Measurements from ENCODE around the gene COX7A2.

Gene COX7A2

GRCh38 chr6:75221116-75221515 lies 22.5 kb downstream of the COX7A2 start:
- Mint-ChIP-seq H3K36me3 (ENCODE audit: low read depth) (no peaks in the 10 kb centered on the region), H3K27me3 (ENCODE audit: low read depth) (peaks cover 16% of the 10 kb centered on the region), H3K4me1 (ENCODE audit: low read depth) (peaks cover 1% of the 10 kb centered on the region), H3K27ac (no peak overlapping the region), H3K9me3 (no peaks in the 10 kb centered on the region), H3K4me3 (no peak overlapping the region)
- DNase-seq (ENCODE audit: low spot score): no peak

- Mint-ChIP-seq H3K4me1 (ENCODE audit: low read depth) (peaks cover 1% of the 10 kb centered on the region), H3K4me3 (no peak overlapping the region), H3K27me3 (ENCODE audit: low read depth) (peaks cover 16% of the 10 kb centered on the region), H3K9me3 (no peaks in the 10 kb centered on the region), H3K36me3 (ENCODE audit: low read depth) (no peaks in the 10 kb centered on the region), H3K27ac (no peak overlapping the region)
- no peak for DNase-seq (ENCODE audit: low spot score)
These were observed 23.2 kb downstream of the COX7A2 start for GRCh38 chr6:75220357-75220756.

- DNase-seq (ENCODE audit: low spot score): no peak
- H3K27me3 Mint-ChIP-seq (ENCODE audit: low read depth): peaks cover 16% of the 10 kb centered on the region
- no peak overlapping the region for H3K4me3 Mint-ChIP-seq
- no peaks in the 10 kb centered on the region for H3K36me3 Mint-ChIP-seq (ENCODE audit: low read depth)
- no peaks in the 10 kb centered on the region for H3K9me3 Mint-ChIP-seq
- no peak overlapping the region for H3K27ac Mint-ChIP-seq
- peaks cover 1% of the 10 kb centered on the region for H3K4me1 Mint-ChIP-seq (ENCODE audit: low read depth)
These were observed 24.3 kb downstream of the COX7A2 start for GRCh38 chr6:75219263-75219662.

GRCh38 chr6:75217193-75217592 lies 26.4 kb downstream of the COX7A2 start:
- no peaks in the 10 kb centered on the region for H3K9me3 Mint-ChIP-seq
- H3K27me3 Mint-ChIP-seq (ENCODE audit: low read depth): peaks cover 25% of the 10 kb centered on the region
- no peaks in the 10 kb centered on the region for H3K36me3 Mint-ChIP-seq (ENCODE audit: low read depth)
- no peak overlapping the region for H3K4me3 Mint-ChIP-seq
- H3K4me1 Mint-ChIP-seq (ENCODE audit: low read depth): peaks cover 1% of the 10 kb centered on the region
- H3K27ac Mint-ChIP-seq: no peak overlapping the region
- DNase-seq (ENCODE audit: low spot score): no peak

- Mint-ChIP-seq H3K9me3 (no peaks in the 10 kb centered on the region), H3K4me1 (ENCODE audit: low read depth) (peaks cover 1% of the 10 kb centered on the region), H3K36me3 (ENCODE audit: low read depth) (no peaks in the 10 kb centered on the region), H3K27me3 (ENCODE audit: low read depth) (peaks cover 30% of the 10 kb centered on the region), H3K4me3 (no peak overlapping the region), H3K27ac (no peak overlapping the region)
- DNase-seq (ENCODE audit: low spot score): no peak
These were observed 28.3 kb downstream of the COX7A2 start for GRCh38 chr6:75215291-75215690.

- Mint-ChIP-seq H3K4me3 (no peak overlapping the region), H3K27me3 (ENCODE audit: low read depth) (peaks cover 31% of the 10 kb centered on the region), H3K9me3 (no peaks in the 10 kb centered on the region), H3K4me1 (ENCODE audit: low read depth) (peaks cover 6% of the 10 kb centered on the region), H3K36me3 (ENCODE audit: low read depth) (no peaks in the 10 kb centered on the region), H3K27ac (no peak overlapping the region)
- DNase-seq (ENCODE audit: low spot score): no peak
These were observed 29.9 kb downstream of the COX7A2 start for GRCh38 chr6:75213732-75214131.

- Mint-ChIP-seq H3K27ac (no peak overlapping the region), H3K4me3 (no peak overlapping the region), H3K4me1 (ENCODE audit: low read depth) (peaks cover 11% of the 10 kb centered on the region), H3K27me3 (ENCODE audit: low read depth) (peaks cover 35% of the 10 kb centered on the region), H3K36me3 (ENCODE audit: low read depth) (no peaks in the 10 kb centered on the region), H3K9me3 (no peaks in the 10 kb centered on the region)
- no peak for DNase-seq (ENCODE audit: low spot score)
These were observed 30.5 kb downstream of the COX7A2 start for GRCh38 chr6:75213112-75213511.

GRCh38 chr6:75211920-75212590 lies 31.5 kb downstream of the COX7A2 start:
- no peak overlapping the region for H3K4me3 Mint-ChIP-seq
- H3K36me3 Mint-ChIP-seq (ENCODE audit: low read depth): no peaks in the 10 kb centered on the region
- H3K27me3 Mint-ChIP-seq (ENCODE audit: low read depth): peaks cover 45% of the 10 kb centered on the region
- no peak overlapping the region for H3K27ac Mint-ChIP-seq
- no peak for DNase-seq (ENCODE audit: low spot score)
- peaks cover 20% of the 10 kb centered on the region for H3K4me1 Mint-ChIP-seq (ENCODE audit: low read depth)
- H3K9me3 Mint-ChIP-seq: no peaks in the 10 kb centered on the region

- peaks cover 26% of the 10 kb centered on the region for H3K4me1 Mint-ChIP-seq (ENCODE audit: low read depth)
- H3K27ac Mint-ChIP-seq: no peak overlapping the region
- H3K9me3 Mint-ChIP-seq: no peaks in the 10 kb centered on the region
- no peak overlapping the region for H3K4me3 Mint-ChIP-seq
- peaks cover 54% of the 10 kb centered on the region for H3K27me3 Mint-ChIP-seq (ENCODE audit: low read depth)
- DNase-seq (ENCODE audit: low spot score): peak; percentile 26
- H3K36me3 Mint-ChIP-seq (ENCODE audit: low read depth): no peaks in the 10 kb centered on the region
These were observed 32.5 kb downstream of the COX7A2 start for GRCh38 chr6:75210885-75211739.

- peaks cover 73% of the 10 kb centered on the region for H3K27me3 Mint-ChIP-seq (ENCODE audit: low read depth)
- H3K36me3 Mint-ChIP-seq (ENCODE audit: low read depth): no peaks in the 10 kb centered on the region
- peaks cover 37% of the 10 kb centered on the region for H3K4me1 Mint-ChIP-seq (ENCODE audit: low read depth)
- H3K27ac Mint-ChIP-seq: no peak overlapping the region
- no peak for DNase-seq (ENCODE audit: low spot score)
- no peaks in the 10 kb centered on the region for H3K9me3 Mint-ChIP-seq
- H3K4me3 Mint-ChIP-seq: no peak overlapping the region
These were observed 34.3 kb downstream of the COX7A2 start for GRCh38 chr6:75209184-75209723.

GRCh38 chr6:75208298-75209183 lies 35.1 kb downstream of the COX7A2 start:
- Mint-ChIP-seq H3K27ac (peak overlapping the region; percentile 49), H3K4me1 (ENCODE audit: low read depth) (peaks cover 39% of the 10 kb centered on the region), H3K27me3 (ENCODE audit: low read depth) (peaks cover 77% of the 10 kb centered on the region)

GRCh38 chr6:75206576-75207342 lies 36.8 kb downstream of the COX7A2 start:
- Mint-ChIP-seq H3K36me3 (ENCODE audit: low read depth) (no peaks in the 10 kb centered on the region), H3K4me1 (ENCODE audit: low read depth) (peaks cover 47% of the 10 kb centered on the region), H3K27ac (no peak overlapping the region), H3K27me3 (ENCODE audit: low read depth) (peaks cover 84% of the 10 kb centered on the region), H3K4me3 (peak overlapping the region; percentile 70), H3K9me3 (no peaks in the 10 kb centered on the region)
- no peak for DNase-seq (ENCODE audit: low spot score)

More at GRCh38 chr6:75208298-75209183, 35.1 kb downstream of the COX7A2 start:
- peak overlapping the region; percentile 70 for H3K4me3 Mint-ChIP-seq
- H3K36me3 Mint-ChIP-seq (ENCODE audit: low read depth): no peaks in the 10 kb centered on the region
- no peaks in the 10 kb centered on the region for H3K9me3 Mint-ChIP-seq
- DNase-seq (ENCODE audit: low spot score): peak; percentile 71
